IPS-20b (cell line): ENCODE measurements around the gene FMN1.

Experiments
- H3K27ac ChIP-seq: one replicate; pipeline ENCODE4 v1.5.1; 2013; ENCODE audit warnings: low read length
- H3K27me3 ChIP-seq: 2 replicates; pipeline ENCODE4 v1.6.1; 2013; ENCODE audit warnings: mild to moderate bottlenecking, low read length, inconsistent platforms; ENCODE audit not compliant: insufficient read depth
- H3K36me3 ChIP-seq: 2 replicates; pipeline ENCODE4 v1.6.1; 2013; ENCODE audit warnings: low read depth, mild to moderate bottlenecking, inconsistent platforms, low read length, moderate library complexity; ENCODE audit not compliant: insufficient read depth
- H3K4me1 ChIP-seq: 2 replicates; pipeline ENCODE4 v1.6.1; 2013; ENCODE audit warnings: mild to moderate bottlenecking, control low read depth, inconsistent platforms, low read length, moderate library complexity; ENCODE audit not compliant: insufficient read depth
- H3K4me3 ChIP-seq: 2 replicates; pipeline ENCODE4 v1.5.1; 2013; ENCODE audit warnings: mild to moderate bottlenecking, low read length, inconsistent platforms
- H3K9ac ChIP-seq: 2 replicates; pipeline ENCODE4 v1.6.1; 2013; ENCODE audit warnings: low read depth, mild to moderate bottlenecking, inconsistent platforms, low read length, moderate library complexity
- H3K9me3 ChIP-seq: 2 replicates; pipeline ENCODE4 v1.6.1; 2013; ENCODE audit warnings: mild to moderate bottlenecking, low read depth, low read length, inconsistent platforms; ENCODE audit not compliant: insufficient read depth

FMN1 gene

DNA sequence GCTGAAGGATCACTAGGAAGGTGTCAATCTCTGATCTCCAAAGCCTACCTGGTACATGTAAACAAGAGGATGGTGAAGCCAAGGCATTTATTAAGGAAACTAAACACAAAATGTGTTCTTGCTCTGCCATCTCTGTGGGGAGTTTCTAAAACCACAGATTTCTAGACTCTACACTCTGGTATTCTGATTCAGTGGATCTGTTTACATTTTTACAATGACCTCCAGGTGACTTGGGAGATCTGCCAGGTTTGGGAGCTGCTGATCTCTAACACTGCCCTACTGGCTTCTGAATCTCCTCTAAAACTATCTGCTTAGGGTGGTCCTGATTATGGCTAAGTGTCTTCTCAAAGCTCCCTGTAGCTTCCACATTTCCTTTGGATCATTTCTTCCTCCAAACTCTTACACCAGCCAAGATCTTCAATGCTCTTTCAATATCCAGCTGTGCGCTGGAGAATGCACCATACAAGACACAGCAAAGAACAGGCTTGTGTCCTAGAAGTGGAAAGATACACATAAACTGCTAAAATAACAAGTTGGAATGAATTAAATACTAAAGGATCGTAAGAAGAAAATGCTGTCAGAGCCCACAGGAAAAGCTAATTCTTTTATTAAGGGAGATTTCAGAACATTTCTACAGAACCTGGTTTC, 404.0 kb downstream of the FMN1 start:
- Histone ChIP-seq H3K27ac (no peak overlapping the region), H3K27me3 (no peaks in the 10 kb centered on the region), H3K4me3 (no peak overlapping the region), H3K9me3 (no peaks in the 10 kb centered on the region), H3K9ac (no peak overlapping the region), H3K36me3 (no peaks in the 10 kb centered on the region), H3K4me1 (peaks cover 2% of the 10 kb centered on the region; the same call in 1 of the 2 replicates)

DNA sequence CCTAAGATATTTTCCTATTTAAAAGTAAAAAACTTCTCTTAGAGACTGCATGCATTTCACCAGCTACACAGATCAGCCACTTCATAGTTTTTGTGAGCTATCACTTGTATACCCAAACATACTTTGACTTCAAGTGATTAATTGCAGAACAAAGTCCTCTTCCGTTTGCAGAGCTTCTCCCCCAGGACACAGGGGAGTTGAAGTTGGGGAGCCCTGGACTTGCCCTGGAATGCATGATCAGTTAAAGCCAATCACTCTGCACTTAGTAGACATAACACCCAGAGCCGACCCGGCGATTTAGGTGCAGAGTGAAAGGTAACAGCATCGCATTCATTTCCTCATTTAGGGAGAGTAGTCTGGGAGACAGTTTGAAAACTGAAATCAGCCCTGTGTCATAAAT, 406.6 kb downstream of the FMN1 start:
- Histone ChIP-seq H3K27ac (no peak overlapping the region), H3K4me1 (peaks cover 2% of the 10 kb centered on the region; the same call in 1 of the 2 replicates), H3K9ac (no peak overlapping the region), H3K36me3 (no peaks in the 10 kb centered on the region), H3K4me3 (no peak overlapping the region), H3K9me3 (no peaks in the 10 kb centered on the region), H3K27me3 (no peaks in the 10 kb centered on the region)

DNA sequence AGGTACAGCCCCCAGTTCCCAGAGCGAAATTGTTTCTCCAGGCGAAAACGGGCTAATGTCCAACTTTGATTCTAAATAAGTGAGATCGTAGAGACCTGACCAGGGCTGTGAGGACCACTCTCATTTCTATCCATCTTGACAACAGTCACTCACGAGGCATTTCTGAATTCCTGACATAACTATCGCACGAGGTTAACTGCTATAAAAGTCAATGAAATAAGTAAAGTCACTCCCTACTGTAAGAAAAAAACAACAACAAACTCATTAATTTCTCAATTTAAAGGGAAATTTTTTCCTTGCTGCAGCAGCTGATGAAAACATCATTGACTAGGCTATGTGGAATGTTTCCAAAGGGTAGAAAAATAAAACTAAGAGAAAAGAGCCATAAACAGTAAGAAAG, 407.6 kb downstream of the FMN1 start:
- Histone ChIP-seq H3K9ac (no peak overlapping the region), H3K27me3 (no peaks in the 10 kb centered on the region), H3K36me3 (no peaks in the 10 kb centered on the region), H3K4me1 (peaks cover 5% of the 10 kb centered on the region), H3K4me3 (no peak overlapping the region), H3K27ac (no peak overlapping the region), H3K9me3 (no peaks in the 10 kb centered on the region)

DNA sequence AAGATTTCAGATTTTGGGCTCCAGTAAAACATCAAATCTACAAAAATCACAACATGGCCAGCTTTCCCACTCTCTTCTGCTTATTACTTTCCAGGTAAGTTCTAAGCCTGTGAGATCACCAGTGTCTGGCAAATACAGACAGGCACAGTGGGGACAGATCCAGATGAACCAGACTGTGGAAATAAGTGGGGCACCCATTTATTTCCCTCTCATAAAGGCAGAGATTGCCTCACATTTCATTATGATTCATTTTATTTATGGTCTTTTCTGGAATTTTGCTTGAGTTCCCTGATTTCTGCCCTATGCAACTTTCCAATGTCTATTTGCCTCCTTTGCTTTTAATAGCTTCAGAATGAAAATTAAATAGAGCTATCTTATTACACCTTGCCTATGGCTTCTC, 409.9 kb downstream of the FMN1 start:
- H3K4me3 ChIP-seq: no peak overlapping the region
- no peaks in the 10 kb centered on the region for H3K36me3 ChIP-seq
- H3K9me3 ChIP-seq: no peaks in the 10 kb centered on the region
- no peaks in the 10 kb centered on the region for H3K27me3 ChIP-seq
- H3K9ac ChIP-seq: no peak overlapping the region
- H3K4me1 ChIP-seq: peaks cover 5% of the 10 kb centered on the region; the same call in 1 of the 2 replicates
- H3K27ac ChIP-seq: no peak overlapping the region

DNA sequence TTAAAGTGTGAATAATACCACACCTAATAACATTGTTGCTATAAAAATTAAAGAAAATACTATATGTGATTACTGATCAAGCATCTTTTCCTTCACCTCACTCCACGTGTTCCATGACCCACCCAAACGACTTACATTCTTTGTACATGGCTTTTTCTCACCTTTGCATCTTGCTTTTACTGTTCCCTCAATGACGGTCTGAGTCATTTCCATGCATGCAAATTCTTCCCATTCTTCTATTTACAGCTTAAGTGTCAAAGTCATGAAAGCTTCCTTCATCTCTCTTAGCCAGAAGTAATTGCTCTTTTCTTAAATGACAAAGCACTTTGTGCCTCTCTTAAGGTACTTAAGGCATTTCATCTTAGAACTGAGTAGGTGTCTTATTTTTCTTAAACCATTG, 412.7 kb downstream of the FMN1 start:
- no peaks in the 10 kb centered on the region for H3K36me3 ChIP-seq
- no peaks in the 10 kb centered on the region for H3K27me3 ChIP-seq
- H3K4me1 ChIP-seq: peaks cover 5% of the 10 kb centered on the region
- peaks cover 11% of the 10 kb centered on the region; the same call in 1 of the 2 replicates for H3K9me3 ChIP-seq
- no peak overlapping the region for H3K4me3 ChIP-seq
- no peak overlapping the region for H3K27ac ChIP-seq
- H3K9ac ChIP-seq: no peak overlapping the region

DNA sequence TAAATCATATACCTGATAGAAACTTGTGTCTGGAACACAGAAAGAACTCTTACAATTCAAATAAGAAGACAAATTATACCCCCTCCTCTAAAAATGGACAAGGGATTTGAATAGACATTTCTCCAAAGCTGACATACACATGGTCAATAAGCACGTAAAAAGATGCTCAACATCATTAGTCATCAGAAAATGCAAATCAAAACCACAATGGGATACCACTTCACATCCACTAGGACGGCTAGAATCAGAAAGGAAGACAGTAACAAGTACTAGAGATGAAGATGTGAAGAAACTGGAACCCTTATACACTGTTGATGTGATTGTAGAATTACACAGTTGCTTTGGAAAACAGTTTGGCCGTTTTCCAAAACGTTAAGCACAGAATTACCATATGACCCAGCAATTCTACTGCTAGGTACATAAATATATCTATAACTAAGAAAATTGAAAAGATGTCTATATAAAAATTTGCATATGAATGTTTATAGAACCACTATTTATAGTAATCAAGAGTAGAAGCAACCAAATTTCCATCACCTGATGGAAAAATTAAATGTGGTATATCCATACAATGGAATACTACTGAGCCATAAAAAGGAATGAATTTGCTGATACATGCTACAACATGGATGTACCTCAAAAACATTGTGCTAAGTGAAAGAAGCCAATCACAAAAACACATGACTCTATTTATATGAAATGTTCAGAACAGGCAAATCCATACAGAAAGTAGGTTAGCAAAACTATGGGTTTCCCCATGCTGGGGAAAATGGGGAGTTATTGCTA, 415.9 kb downstream of the FMN1 start:
- H3K27ac ChIP-seq: no peak overlapping the region
- H3K27me3 ChIP-seq: no peaks in the 10 kb centered on the region
- peaks cover 11% of the 10 kb centered on the region; the same call in 1 of the 2 replicates for H3K9me3 ChIP-seq
- no peaks in the 10 kb centered on the region for H3K36me3 ChIP-seq
- H3K9ac ChIP-seq: no peak overlapping the region
- no peak overlapping the region for H3K4me3 ChIP-seq
- peaks cover 5% of the 10 kb centered on the region for H3K4me1 ChIP-seq

DNA sequence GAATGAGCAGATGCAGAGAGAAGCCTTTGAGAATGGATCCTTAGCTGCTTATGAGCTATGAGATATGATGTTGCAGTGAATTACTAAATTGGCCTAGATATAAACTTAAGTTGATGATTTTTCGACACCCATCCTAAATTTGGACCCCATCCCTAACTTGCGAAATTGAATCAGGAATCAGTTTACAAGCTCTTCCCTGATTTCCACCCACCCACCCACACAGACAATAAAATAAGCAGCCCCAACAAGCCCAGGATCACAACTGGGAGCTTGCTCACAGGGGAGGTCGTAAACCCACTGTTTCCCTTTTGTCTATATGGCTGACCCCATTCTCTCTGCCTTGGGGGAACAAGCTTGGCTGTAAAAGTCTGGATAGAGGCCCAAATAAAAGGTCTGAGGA, 419.4 kb downstream of the FMN1 start:
- H3K9ac ChIP-seq: no peak overlapping the region
- H3K4me3 ChIP-seq: no peak overlapping the region
- no peak overlapping the region for H3K27ac ChIP-seq
- H3K4me1 ChIP-seq: no peaks in the 10 kb centered on the region; the same call in 1 of the 2 replicates
- H3K36me3 ChIP-seq: no peaks in the 10 kb centered on the region
- no peaks in the 10 kb centered on the region for H3K27me3 ChIP-seq
- peaks cover 11% of the 10 kb centered on the region; the same call in 1 of the 2 replicates for H3K9me3 ChIP-seq

DNA sequence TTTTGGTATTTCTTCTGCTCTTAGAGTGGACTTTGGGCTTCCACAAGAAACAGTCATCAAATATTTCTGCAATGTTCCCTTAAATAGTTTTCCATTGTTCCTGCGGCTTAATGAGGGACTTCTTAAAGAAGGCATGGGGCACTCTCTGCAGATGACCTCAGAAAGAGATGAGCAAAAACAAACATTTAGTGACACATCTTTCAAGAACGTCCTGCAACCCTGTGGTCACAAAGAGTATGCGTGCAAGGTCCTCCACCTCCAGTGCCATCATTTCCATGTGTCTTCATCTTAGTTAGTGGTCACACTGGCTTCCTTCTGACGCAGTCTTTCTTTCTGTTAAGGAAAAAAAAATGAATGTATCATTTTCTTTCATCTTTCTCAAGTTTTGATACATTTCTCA, 420.5 kb downstream of the FMN1 start:
- no peak overlapping the region for H3K9ac ChIP-seq
- H3K36me3 ChIP-seq: no peaks in the 10 kb centered on the region
- H3K4me3 ChIP-seq: no peak overlapping the region
- H3K27ac ChIP-seq: no peak overlapping the region
- H3K9me3 ChIP-seq: peaks cover 8% of the 10 kb centered on the region; the same call in 1 of the 2 replicates
- H3K4me1 ChIP-seq: no peaks in the 10 kb centered on the region; the same call in 1 of the 2 replicates
- no peaks in the 10 kb centered on the region for H3K27me3 ChIP-seq

DNA sequence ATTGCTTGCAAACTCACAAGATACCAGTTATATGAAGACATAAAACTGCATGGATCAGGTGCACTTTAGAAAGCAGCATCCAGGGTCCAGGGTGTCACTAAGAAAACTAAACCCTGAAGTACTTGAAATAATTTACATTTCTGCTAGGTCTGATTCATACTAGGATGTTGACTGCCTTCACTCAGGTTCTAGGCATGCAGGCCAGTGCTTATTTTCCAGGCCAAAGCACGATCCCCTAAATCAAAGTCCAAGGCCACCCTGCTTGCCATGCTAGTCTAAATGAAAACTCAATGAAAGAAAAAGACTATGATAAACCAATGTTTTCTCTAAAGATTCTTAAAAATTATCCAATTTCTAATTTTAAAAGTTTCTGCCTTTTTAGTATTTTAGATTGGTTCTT, 427.3 kb downstream of the FMN1 start:
- Histone ChIP-seq H3K9ac (no peak overlapping the region), H3K9me3 (no peaks in the 10 kb centered on the region), H3K4me3 (no peak overlapping the region), H3K27me3 (no peaks in the 10 kb centered on the region), H3K27ac (no peak overlapping the region), H3K4me1 (no peaks in the 10 kb centered on the region), H3K36me3 (no peaks in the 10 kb centered on the region)

DNA sequence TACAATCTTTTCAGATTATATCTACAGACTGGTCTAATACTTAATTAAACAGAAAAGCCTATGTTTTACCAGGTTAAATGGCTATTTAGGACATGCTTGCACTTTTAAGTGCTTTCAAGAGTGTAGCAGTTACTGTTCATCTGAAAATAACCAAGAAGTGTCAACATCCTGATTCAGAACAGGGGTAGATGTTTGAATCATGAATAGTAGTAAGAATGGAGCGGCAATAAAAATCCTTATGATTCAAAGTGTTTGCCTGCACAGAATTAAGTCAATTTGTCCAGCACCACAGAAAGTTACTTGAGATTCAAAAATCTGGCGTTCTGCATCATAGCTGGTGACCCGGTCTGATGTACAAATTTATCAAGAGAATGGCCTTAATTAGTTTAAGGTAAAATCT, 428.4 kb downstream of the FMN1 start:
- Histone ChIP-seq H3K4me3 (no peak overlapping the region), H3K36me3 (no peaks in the 10 kb centered on the region), H3K27ac (no peak overlapping the region), H3K4me1 (no peaks in the 10 kb centered on the region), H3K27me3 (no peaks in the 10 kb centered on the region), H3K9me3 (no peaks in the 10 kb centered on the region), H3K9ac (no peak overlapping the region)

DNA sequence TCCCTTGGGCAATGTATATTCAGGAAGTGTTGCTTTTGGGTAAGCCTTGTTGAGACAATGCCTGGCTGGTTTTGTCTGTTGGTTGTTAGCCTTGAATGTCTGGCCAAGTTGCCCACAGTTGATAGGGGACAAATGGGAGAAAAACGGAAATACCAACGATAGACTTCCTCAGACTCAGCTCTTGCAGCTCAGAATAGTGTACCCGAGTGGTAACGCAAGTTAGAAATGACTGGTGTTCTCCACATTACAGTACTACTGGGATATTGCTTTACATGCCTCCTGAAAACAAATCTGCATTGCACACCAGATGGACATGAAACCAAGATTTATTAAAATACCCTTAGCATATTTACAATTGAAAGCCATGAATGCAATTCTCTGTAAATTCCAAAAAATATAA, 429.3 kb downstream of the FMN1 start:
- H3K4me1 ChIP-seq: no peaks in the 10 kb centered on the region
- no peak overlapping the region for H3K4me3 ChIP-seq
- H3K27me3 ChIP-seq: no peaks in the 10 kb centered on the region
- H3K9me3 ChIP-seq: no peaks in the 10 kb centered on the region
- no peak overlapping the region for H3K27ac ChIP-seq
- no peak overlapping the region for H3K9ac ChIP-seq
- H3K36me3 ChIP-seq: no peaks in the 10 kb centered on the region

DNA sequence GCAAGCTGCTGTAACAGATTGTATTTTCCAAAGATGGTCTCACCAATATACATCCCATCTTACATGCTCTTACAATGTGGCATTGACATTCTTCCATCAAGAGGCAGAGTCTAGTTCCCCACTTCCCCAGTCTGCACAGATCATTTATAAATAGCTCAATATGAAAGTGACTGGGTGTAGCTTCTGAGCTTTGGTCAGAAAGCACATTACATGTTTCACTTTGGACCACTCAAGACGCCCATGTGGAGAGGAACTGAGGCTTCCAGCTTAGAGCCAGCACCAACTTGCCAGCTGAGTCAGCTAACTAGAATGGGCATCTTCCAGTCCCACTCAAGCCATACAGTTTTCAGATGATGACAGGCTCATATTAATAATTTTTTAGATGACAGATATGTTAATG, 431.2 kb downstream of the FMN1 start:
- H3K9me3 ChIP-seq: no peaks in the 10 kb centered on the region
- no peak overlapping the region for H3K4me3 ChIP-seq
- no peaks in the 10 kb centered on the region for H3K36me3 ChIP-seq
- H3K27me3 ChIP-seq: no peaks in the 10 kb centered on the region
- H3K9ac ChIP-seq: no peak overlapping the region
- H3K4me1 ChIP-seq: no peaks in the 10 kb centered on the region
- H3K27ac ChIP-seq: no peak overlapping the region
